HG02588 (cell line): ENCODE measurements around the gene CCDC171.

Experiments
- ATAC-seq: cut with Tn5 transposase; IDR thresholded peaks from one replicate; pipeline ENCODE4 v1.9.1; 2021; ENCODE audit warnings: mild to moderate bottlenecking, moderate library complexity; ENCODE audit not compliant: unreplicated experiment

The CCDC171 gene

DNA sequence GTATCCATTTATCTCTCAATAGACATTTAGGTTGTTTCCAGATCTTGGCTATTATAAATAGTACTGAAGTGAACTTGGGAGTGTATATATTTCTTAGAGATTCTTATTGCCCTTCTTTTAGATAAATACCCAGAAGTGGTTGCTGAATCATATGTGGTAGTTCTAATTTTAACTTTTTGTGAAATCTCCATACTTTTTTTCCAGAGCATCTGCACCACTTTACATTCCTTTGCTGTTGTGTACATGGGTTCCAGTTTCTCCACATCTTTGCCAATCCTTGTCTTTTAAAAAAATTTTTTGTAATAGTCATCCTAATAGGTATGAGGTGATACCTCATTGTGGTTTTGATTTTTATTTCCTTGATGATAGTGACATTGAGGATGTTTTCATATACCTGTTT lies 303.7 kb downstream of the CCDC171 start:
- no peak for ATAC-seq

- ATAC-seq = no peak
Measured at GRCh38 chr9:15867334-15867733, 314.5 kb downstream of the CCDC171 start.

DNA sequence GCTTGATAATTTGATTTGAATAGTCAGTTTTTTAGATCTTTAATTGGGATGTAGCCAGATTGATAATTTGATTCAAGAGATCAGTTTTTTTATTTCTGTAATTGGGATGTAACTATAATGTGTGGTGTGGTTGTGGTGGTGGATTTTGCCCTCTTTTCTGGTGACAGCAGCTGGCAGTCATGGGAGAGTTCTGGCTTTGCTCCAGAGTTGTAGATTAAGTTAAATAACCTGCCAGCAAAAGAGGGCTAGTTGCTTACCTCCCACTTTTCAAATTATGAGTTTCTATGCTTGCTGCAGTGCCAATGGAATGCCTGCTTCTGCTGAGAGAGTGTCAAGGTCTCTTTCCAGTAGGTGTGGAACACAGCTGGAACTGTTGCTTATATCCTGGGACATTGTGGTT lies 315.1 kb downstream of the CCDC171 start:
- ATAC-seq = no peak

GRCh38 chr9:15873573-15874177 lies 320.8 kb downstream of the CCDC171 start:
- ATAC-seq = no peak

DNA sequence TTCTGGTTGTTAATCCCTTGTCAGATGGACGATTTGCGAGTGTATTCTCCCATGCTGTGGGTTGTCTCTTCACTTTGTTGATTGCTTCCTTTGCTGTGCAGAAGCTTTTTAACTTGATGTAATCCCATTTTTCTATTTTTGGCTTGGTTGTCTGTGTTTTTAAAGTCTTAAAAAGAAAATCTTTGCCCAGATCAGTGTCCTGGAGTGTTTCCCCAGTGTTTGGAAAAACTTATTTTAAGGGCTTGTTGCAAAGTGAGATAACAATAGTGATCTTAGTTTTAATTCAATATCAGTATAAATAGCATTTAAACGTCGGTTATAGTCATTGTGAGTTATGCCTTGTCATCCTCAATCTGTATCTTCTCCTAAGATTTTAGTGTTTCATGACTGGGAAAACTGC lies 329.5 kb downstream of the CCDC171 start:
- no peak for ATAC-seq

DNA sequence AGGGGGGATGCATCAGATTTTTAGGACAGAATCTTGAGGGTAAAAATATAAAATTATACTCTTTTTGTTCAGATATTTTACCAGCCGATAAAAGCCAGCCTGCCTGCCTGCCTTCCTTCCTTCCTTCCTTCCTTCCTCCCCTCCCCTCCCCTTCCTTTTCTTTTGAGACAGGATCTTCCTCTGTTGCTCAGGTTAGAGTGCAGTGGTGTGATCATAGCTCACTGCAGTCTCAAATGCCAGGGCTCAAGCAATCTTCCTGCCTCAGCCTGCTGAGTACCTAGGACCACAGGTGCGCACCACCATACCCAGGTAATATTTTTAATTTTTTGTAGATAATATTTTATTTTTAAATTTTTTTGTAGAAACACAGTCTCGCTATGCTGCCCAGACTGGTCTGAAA lies 330.0 kb downstream of the CCDC171 start:
- ATAC-seq = no peak

DNA sequence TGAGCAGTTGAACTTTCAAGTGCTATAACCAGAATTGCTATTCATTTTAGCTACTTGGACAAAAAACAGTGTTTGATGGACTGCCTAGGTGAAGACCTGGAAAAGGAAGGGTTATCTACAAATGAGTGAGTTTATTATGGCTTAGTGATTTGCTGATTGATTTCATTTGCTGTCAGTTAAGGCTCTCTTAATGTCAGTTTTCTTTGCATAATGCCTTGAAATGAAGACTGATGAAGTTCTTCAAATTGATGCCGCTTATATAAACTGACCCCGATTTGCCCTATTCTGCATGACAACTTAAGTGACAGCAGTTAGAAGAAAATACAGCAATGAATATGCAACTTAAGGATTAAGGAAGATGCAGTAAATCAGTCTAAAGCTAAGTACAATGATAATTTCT lies 332.6 kb downstream of the CCDC171 start:
- no peak for ATAC-seq

- ATAC-seq = no peak
Measured at GRCh38 chr9:15889555-15889954, 336.7 kb downstream of the CCDC171 start.

- ATAC-seq = no peak
Measured at GRCh38 chr9:15901572-15901971, 348.7 kb downstream of the CCDC171 start.

GRCh38 chr9:15909297-15909696 lies 356.5 kb downstream of the CCDC171 start:
- no peak for ATAC-seq

DNA sequence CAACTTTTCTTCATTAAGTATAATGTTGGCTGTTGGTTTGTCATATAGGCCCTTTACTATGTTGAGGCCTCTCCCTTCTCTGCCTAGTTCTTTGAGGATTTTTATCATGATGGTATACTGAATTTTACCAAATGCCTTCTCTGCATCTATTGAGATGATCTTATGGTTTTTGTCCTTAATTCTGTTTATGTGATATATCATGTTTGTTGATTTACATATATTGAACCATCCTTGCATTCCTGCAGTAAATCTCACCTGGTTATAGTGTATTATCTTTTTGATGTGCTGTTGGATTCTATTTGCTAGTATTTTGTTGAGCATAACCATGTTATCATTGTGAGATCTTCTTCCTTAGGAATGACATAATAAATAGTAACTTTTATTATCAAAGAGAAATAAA lies 362.9 kb downstream of the CCDC171 start:
- no peak for ATAC-seq

- no peak for ATAC-seq
Measured at GRCh38 chr9:15927161-15927560, 374.3 kb downstream of the CCDC171 start.

DNA sequence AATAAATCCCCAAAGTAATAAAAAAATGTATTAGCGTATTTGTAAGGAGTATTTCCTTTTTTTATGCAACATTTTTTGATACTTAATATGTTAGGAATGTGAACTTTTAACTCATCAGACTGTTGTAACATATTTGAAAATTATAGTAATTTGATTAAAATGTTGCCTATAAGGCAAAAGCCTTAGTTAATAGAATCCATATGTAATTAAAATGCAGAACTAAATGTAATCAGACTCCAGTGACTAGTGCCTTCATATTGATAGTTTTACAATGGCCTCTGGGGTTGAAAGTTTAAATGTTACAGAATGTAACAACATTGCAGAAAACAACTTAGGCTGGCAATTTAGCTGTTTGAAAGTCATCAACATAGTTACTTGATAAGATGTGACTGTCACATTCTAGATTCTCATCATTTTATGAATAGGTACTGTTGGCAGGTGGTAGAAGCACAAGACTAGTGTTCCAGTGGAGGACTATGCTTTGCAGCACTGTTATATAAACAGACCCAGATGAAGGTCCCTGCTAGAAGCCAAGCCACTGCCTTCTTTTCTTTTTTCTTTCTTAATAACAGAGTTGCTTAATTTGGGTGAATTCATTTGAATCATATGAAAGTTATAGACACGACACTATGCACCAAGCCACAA lies 382.9 kb downstream of the CCDC171 start:
- ATAC-seq = no peak

GRCh38 chr9:15936306-15936921 lies 383.6 kb downstream of the CCDC171 start:
- ATAC-seq = no peak

- no peak for ATAC-seq
Measured at GRCh38 chr9:15942831-15943424, 390.1 kb downstream of the CCDC171 start.

- no peak for ATAC-seq
Measured at GRCh38 chr9:15944341-15944740, 391.5 kb downstream of the CCDC171 start.

DNA sequence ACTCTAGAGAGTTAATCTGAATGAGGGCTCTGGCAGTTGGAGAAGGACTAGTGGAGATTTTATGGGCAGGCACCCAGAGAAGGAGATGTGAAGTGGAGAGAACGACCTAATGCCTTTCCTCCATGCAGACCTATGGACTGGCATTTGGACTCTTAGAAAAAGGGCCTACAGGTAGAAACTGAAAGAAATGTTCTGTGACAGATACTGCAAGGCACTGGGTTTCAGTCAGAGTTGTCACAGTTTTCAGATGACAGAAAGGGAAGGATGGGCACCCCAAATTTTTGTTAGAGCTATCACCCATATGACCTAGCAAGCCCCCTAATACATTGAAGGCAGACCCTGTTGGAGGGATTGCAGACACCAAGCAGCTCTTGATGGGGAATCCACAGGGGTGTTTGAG lies 406.8 kb downstream of the CCDC171 start:
- no peak for ATAC-seq

DNA sequence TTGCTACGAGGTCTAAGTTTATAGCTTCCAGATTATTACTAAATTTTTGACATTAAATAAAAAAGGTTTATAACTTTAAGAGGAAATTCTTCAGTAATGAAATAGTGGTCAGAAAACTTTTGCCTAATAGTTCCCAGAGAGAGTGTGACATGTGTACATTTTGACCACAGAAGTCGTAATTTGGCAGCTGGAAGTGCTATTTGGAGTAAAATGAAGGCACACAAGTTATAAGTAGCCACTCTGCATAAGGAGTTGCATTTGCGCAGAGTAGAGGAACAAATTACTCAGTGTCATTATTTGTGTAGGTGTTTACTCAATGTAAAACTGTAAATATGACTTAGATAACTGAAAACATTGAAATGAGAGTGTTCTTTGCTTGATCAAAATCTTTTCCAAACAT lies 408.4 kb downstream of the CCDC171 start:
- ATAC-seq = no peak

- ATAC-seq = no peak
Measured at GRCh38 chr9:15965246-15965745, 412.5 kb downstream of the CCDC171 start.

DNA sequence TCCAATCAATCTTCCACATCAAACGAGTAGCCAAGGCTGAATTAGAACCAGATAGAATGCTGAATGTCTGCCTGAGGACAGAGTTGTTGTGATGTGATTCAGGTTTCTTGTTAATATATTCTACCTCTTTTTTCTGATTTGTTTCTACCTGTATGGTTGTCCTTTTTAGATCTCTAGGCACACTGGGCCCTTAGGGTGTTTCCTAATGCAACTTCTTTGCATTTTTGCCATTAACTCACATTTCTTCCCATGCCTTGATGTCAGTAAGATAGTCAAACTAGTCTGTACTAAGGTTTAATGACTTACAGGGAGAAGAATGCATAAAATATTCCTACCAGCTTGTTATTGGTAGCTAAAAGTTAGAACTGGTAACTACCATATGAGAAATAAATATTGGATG lies 413.6 kb downstream of the CCDC171 start:
- ATAC-seq = no peak

DNA sequence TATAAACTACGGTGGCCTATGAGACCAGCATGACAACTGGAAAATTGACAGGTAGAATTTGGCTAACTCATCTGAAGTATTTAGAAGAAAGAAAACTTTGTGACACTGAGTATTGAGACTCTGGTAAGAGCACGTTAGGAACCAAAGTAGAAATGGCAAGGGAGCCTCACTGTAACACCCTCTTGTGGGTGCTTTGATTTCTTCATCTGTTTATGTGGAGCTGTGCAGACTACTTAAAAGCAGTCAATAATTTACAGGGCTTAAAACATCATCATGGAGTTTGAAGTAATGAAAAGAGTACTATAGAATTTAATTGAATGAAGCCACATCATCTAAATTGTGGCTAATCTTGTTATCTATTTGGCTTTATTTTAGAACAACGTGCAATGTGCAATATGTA lies 414.2 kb downstream of the CCDC171 start:
- ATAC-seq = no peak

DNA sequence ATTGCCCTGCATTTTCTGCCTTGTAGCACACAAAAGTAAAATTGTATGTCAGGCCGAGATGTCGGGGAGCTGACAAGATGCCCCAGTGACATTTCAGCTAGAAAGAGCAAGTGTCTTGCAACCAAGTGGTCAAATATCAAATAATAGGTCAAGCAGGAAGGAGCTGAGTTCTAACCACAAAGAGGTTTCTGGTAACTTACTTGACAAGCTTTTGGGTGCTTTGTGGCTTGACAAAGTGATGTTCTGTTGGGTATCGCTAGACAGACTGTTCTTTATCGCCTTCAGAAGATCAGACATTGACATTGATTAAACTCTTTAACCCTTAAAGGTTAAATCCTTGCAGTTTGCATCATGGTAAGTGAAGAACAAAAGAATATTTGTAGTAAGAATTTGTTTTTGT lies 419.9 kb downstream of the CCDC171 start:
- no peak for ATAC-seq
